CD4-positive, CD25-positive, alpha-beta regulatory T cell (primary cell): ENCODE measurements around the gene PPIC. TPM values are rescaled to one million over a fixed set of nuclear protein-coding genes. Genes with fewer than 3 reads are reported as not detected.

Experiments
- ATAC-seq, 2 donors: fragments of 150-1000 bp; cut with Tn5 transposase; one replicate each; pipeline ENCODE4 v1.10.0; 2021; ENCODE audit warnings: low read depth in 2 of 2, moderate number of reproducible peaks in 2 of 2, moderate library complexity in 1 of 2
- DNase-seq, 3 donors: peaks; one replicate each; pipeline versions ENCODE4 v3.0.0 to v3.0.0-alpha.2; 2012 to 2022; ENCODE audit warnings: mixed read lengths in 1 of 3
- H3K27ac ChIP-seq: one replicate; pipeline ENCODE4 v1.7.0; 2013; ENCODE audit warnings: mild to moderate bottlenecking, low read length; ENCODE audit not compliant: insufficient read depth, poor library complexity, severe bottlenecking
- H3K27me3 ChIP-seq: one replicate; pipeline ENCODE4 v1.7.0; 2013; ENCODE audit warnings: low read length; ENCODE audit not compliant: control insufficient read depth, insufficient read depth
- H3K36me3 ChIP-seq: one replicate; pipeline ENCODE4 v1.7.0; 2013; ENCODE audit warnings: mild to moderate bottlenecking, low read length, moderate library complexity; ENCODE audit not compliant: control insufficient read depth, insufficient read depth
- H3K4me1 ChIP-seq: 2 replicates; pipeline ENCODE4 v1.7.0; 2013; ENCODE audit warnings: mild to moderate bottlenecking, low read length; ENCODE audit not compliant: insufficient read depth, control insufficient read depth, poor library complexity, severe bottlenecking
- H3K4me3 ChIP-seq: one replicate; pipeline ENCODE4 v1.7.0; 2013; ENCODE audit warnings: low read depth, mild to moderate bottlenecking, low read length, moderate library complexity
- H3K9me3 ChIP-seq, 2 experiments: 1 replicate in 1 of 2; 2 replicates in 1 of 2; pipeline ENCODE4 v1.7.0; 2013; ENCODE audit warnings: low read length in 2 of 2, mild to moderate bottlenecking in 1 of 2, moderate library complexity in 1 of 2; ENCODE audit not compliant: control insufficient read depth in 2 of 2
- H3K27ac Mint-ChIP-seq, 3 donors: one replicate each; pipeline ENCODE4 v1.8.0; 2020 to 2022; ENCODE audit warnings: mild to moderate bottlenecking in 3 of 3, mixed read lengths in 3 of 3, moderate library complexity in 2 of 3
- H3K27me3 Mint-ChIP-seq: one replicate; pipeline ENCODE4 v1.8.0; 2022; ENCODE audit warnings: mild to moderate bottlenecking, mixed read lengths
- H3K36me3 Mint-ChIP-seq: one replicate; pipeline ENCODE4 v1.8.0; 2020; ENCODE audit warnings: mixed read lengths
- H3K4me1 Mint-ChIP-seq, 4 donors: one replicate each; pipeline ENCODE4 v1.8.0; 2020 to 2022; ENCODE audit warnings: mixed read lengths in 4 of 4, mild to moderate bottlenecking in 1 of 4
- H3K4me3 Mint-ChIP-seq, 4 donors: one replicate each; pipeline ENCODE4 v1.8.0; 2020 to 2022; ENCODE audit warnings: mild to moderate bottlenecking in 4 of 4, mixed read lengths in 4 of 4, moderate library complexity in 3 of 4
- H3K9me3 Mint-ChIP-seq, 7 donors: one replicate each; pipeline ENCODE4 v1.8.0; 2020 to 2022; ENCODE audit warnings: mixed read lengths in 7 of 7, mild to moderate bottlenecking in 3 of 7, moderate library complexity in 2 of 7
- polyA plus RNA-seq, 4 donors: library from polyadenylated mRNA; unstranded; fragments of 300-500 nt; fragmentation: Illumina TruSeq; gene quantifications; one replicate each; pipeline ENCODE4 v1.2.3, GENCODE V29; 2021
- total RNA-seq: library from RNA; stranded (reverse); gene quantifications from one replicate; pipeline ENCODE4 v1.2.3, GENCODE V29; 2022

PPIC gene
- total and polyA plus RNA-seq, 5 donors from 2014 or later, result not detected

- Histone ChIP-seq H3K9me3 (peaks cover 0 to 3% of the 10 kb centered on the region in 2 experiments), H3K27ac (no peak overlapping the region), H3K36me3 (no peaks in the 10 kb centered on the region), H3K4me3 (no peak overlapping the region), H3K4me1 (no peaks in the 10 kb centered on the region), H3K27me3 (peaks cover 5% of the 10 kb centered on the region)
- no peaks in the 10 kb centered on the region for H3K27me3 Mint-ChIP-seq
- DNase-seq (no peak), ATAC-seq (no peak)
- peaks cover 0 to 7% (median 2%) of the 10 kb centered on the region in 7 donors for H3K9me3 Mint-ChIP-seq
- H3K4me1 Mint-ChIP-seq, result no peaks in the 10 kb centered on the region
- H3K36me3 Mint-ChIP-seq, result no peaks in the 10 kb centered on the region
- H3K27ac Mint-ChIP-seq, result no peak overlapping the region
- no peak overlapping the region for H3K4me3 Mint-ChIP-seq
These were observed 29.5 kb upstream of the PPIC start for GRCh38 chr5:123066016-123066415.

GRCh38 chr5:123059455-123059854 is 22.9 kb upstream of the PPIC start:
- Histone ChIP-seq H3K9me3 (peaks cover 0 to 3% of the 10 kb centered on the region in 2 experiments), H3K27ac (no peak overlapping the region), H3K4me1 (no peaks in the 10 kb centered on the region), H3K36me3 (no peaks in the 10 kb centered on the region), H3K4me3 (no peak overlapping the region), H3K27me3 (peaks cover 13% of the 10 kb centered on the region)
- Mint-ChIP-seq H3K4me3 (no peak overlapping the region), H3K27me3 (peaks cover 5% of the 10 kb centered on the region), H3K9me3 (peaks cover 3 to 14% (median 5%) of the 10 kb centered on the region in 7 donors), H3K27ac (peak overlapping the region in 1 of 3 donors; percentile 72), H3K36me3 (no peaks in the 10 kb centered on the region), H3K4me1 (no peaks in the 10 kb centered on the region)
- no peak for ATAC-seq
- DNase-seq, result no peak

- Histone ChIP-seq H3K27me3 (peaks cover 13% of the 10 kb centered on the region), H3K4me3 (no peak overlapping the region), H3K9me3 (peaks cover 3 to 5% of the 10 kb centered on the region in 2 experiments), H3K36me3 (no peaks in the 10 kb centered on the region), H3K4me1 (no peaks in the 10 kb centered on the region), H3K27ac (no peak overlapping the region)
- Mint-ChIP-seq H3K27ac (no peak overlapping the region), H3K9me3 (peaks cover 3 to 11% (median 7%) of the 10 kb centered on the region in 7 donors), H3K4me1 (no peaks in the 10 kb centered on the region), H3K4me3 (no peak overlapping the region), H3K36me3 (no peaks in the 10 kb centered on the region), H3K27me3 (peaks cover 24% of the 10 kb centered on the region)
- ATAC-seq (no peak), DNase-seq (no peak)
These were observed 14.7 kb upstream of the PPIC start for GRCh38 chr5:123051206-123051605.

GRCh38 chr5:123047706-123048105 is 11.2 kb upstream of the PPIC start:
- Mint-ChIP-seq H3K27ac (no peak overlapping the region), H3K4me1 (no peaks in the 10 kb centered on the region), H3K36me3 (no peaks in the 10 kb centered on the region), H3K27me3 (peaks cover 23% of the 10 kb centered on the region), H3K9me3 (peaks cover 2 to 11% (median 6%) of the 10 kb centered on the region in 7 donors), H3K4me3 (no peak overlapping the region)
- H3K4me3 ChIP-seq, result no peak overlapping the region
- H3K36me3 ChIP-seq, result no peaks in the 10 kb centered on the region
- no peak overlapping the region for H3K27ac ChIP-seq
- peaks cover 10% of the 10 kb centered on the region for H3K27me3 ChIP-seq
- no peaks in the 10 kb centered on the region for H3K4me1 ChIP-seq
- DNase-seq (no peak), ATAC-seq (no peak)
- peaks cover 3 to 5% of the 10 kb centered on the region in 2 experiments for H3K9me3 ChIP-seq

- H3K4me3 Mint-ChIP-seq, result no peak overlapping the region
- no peak overlapping the region for H3K27ac ChIP-seq
- ATAC-seq, result no peak
- H3K27me3 Mint-ChIP-seq, result peaks cover 21% of the 10 kb centered on the region
- peaks cover 0 to 3% (median 1%) of the 10 kb centered on the region in 7 donors for H3K9me3 Mint-ChIP-seq
- no peak overlapping the region for H3K27ac Mint-ChIP-seq
- no peaks in the 10 kb centered on the region for H3K4me1 Mint-ChIP-seq
- no peaks in the 10 kb centered on the region for H3K9me3 ChIP-seq
- H3K4me1 ChIP-seq, result no peaks in the 10 kb centered on the region
- peaks cover 10% of the 10 kb centered on the region for H3K27me3 ChIP-seq
- H3K4me3 ChIP-seq, result no peak overlapping the region
- no peaks in the 10 kb centered on the region for H3K36me3 ChIP-seq
- no peak for DNase-seq
- no peaks in the 10 kb centered on the region for H3K36me3 Mint-ChIP-seq
These were observed 9.7 kb upstream of the PPIC start for GRCh38 chr5:123046222-123046621.

GRCh38 chr5:123044926-123045617 is 8.5 kb upstream of the PPIC start:
- H3K27me3 Mint-ChIP-seq, result peaks cover 22% of the 10 kb centered on the region
- no peak for DNase-seq
- H3K36me3 ChIP-seq, result no peaks in the 10 kb centered on the region
- peaks cover 10% of the 10 kb centered on the region for H3K27me3 ChIP-seq
- peaks cover 0 to 3% (median 0%) of the 10 kb centered on the region in 7 donors for H3K9me3 Mint-ChIP-seq
- H3K27ac ChIP-seq, result no peak overlapping the region
- H3K4me3 Mint-ChIP-seq, result no peak overlapping the region
- no peaks in the 10 kb centered on the region for H3K4me1 ChIP-seq
- H3K27ac Mint-ChIP-seq, result no peak overlapping the region
- no peak for ATAC-seq
- H3K4me3 ChIP-seq, result no peak overlapping the region
- no peaks in the 10 kb centered on the region for H3K9me3 ChIP-seq
- H3K4me1 Mint-ChIP-seq, result no peaks in the 10 kb centered on the region
- no peaks in the 10 kb centered on the region for H3K36me3 Mint-ChIP-seq

- Histone ChIP-seq H3K36me3 (no peaks in the 10 kb centered on the region), H3K4me3 (no peak overlapping the region), H3K4me1 (peaks cover 23% of the 10 kb centered on the region), H3K9me3 (no peaks in the 10 kb centered on the region), H3K27ac (no peak overlapping the region), H3K27me3 (peaks cover 35% of the 10 kb centered on the region)
- H3K36me3 Mint-ChIP-seq, result no peaks in the 10 kb centered on the region
- no peak overlapping the region for H3K27ac Mint-ChIP-seq
- peaks cover 0 to 13% (median 10%) of the 10 kb centered on the region in 4 donors for H3K4me1 Mint-ChIP-seq
- H3K4me3 Mint-ChIP-seq, result no peak overlapping the region
- H3K9me3 Mint-ChIP-seq, result peaks cover 0 to 9% (median 0%) of the 10 kb centered on the region in 7 donors
- H3K27me3 Mint-ChIP-seq, result peaks cover 51% of the 10 kb centered on the region
- ATAC-seq (no peak), DNase-seq (no peak)
These were observed 3.1 kb upstream of the PPIC start for GRCh38 chr5:123039673-123040072.

- Mint-ChIP-seq H3K4me1 (peaks cover 0 to 13% (median 10%) of the 10 kb centered on the region in 4 donors), H3K27me3 (peaks cover 68% of the 10 kb centered on the region), H3K36me3 (no peaks in the 10 kb centered on the region), H3K27ac (no peak overlapping the region), H3K9me3 (peaks cover 0 to 12% (median 0%) of the 10 kb centered on the region in 7 donors), H3K4me3 (peak overlapping the region in 3 of 4 donors; percentile 19 to 84 (median 23))
- no peak for ATAC-seq
- peaks cover 23% of the 10 kb centered on the region for H3K4me1 ChIP-seq
- no peak overlapping the region for H3K27ac ChIP-seq
- H3K4me3 ChIP-seq, result no peak overlapping the region
- no peak for DNase-seq
- H3K9me3 ChIP-seq, result no peaks in the 10 kb centered on the region
- peaks cover 35% of the 10 kb centered on the region for H3K27me3 ChIP-seq
- H3K36me3 ChIP-seq, result no peaks in the 10 kb centered on the region
These were observed 536 bp upstream of the PPIC start for GRCh38 chr5:123037104-123037418.
